ENCODE measurements around the gene ATP23. TPM values are rescaled to one million over a fixed set of nuclear protein-coding genes. Genes with fewer than 3 reads are reported as not detected.
A peak's percentile ranks its signal among the peaks of the same experiment; 100 is the strongest.

ATP23 gene
- total and polyA plus RNA-seq, 2 donors (not counting 3 experiments of a cell fraction or from before 2014, with no cell fraction given) = 5.9 to 9.0 TPM

DNA sequence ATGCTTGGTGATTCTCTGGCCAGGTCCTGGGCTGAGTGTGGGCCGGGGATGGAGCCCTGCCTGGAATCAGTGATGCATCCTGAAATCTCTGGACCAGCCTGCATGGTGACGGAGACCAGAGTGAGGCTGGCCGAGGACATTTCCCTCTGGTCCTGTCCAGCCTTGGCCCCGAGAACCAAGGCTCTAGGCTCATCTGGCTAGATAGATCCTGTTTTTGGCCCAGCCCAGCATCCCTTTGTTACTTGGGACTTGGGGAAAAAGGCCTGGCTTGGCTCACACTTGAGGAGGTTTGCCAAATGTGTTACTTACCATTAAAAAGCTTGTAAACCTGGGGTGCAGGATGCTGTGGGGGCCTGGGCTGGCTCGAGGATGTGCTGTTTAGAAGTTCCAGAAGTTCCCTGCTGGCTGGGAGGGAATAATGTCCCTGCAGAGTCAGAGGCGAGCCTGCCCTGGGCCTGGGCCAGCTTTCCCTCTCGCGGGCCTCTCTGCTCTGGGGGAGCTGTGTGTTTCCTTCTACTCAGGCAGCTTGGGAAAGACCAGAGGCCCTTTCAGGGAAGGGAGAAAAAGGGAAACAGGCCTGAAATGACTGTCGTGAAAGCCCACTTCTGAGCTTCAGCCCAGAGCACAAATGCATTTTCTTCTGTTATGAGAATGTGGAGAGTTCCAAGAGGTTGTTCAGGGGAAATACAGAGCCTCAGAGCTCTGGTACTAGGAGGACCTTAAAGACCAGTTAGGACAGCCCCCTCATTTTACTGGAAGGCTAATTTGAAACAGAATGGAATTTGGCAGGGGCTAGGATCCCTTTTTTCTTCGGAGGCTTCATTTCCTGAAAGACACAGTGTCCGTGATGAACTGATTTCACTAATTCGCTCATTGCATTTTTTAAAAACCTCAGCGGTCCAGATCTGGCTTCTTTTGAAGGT, 47.7 kb upstream of the ATP23 start:
- Histone ChIP-seq H3K27me3 (ENCODE audit: control insufficient read depth in 2 of 2, insufficient read depth in 2 of 2, low read length in 2 of 2) (no peaks in the 10 kb centered on the region), H4K20me1 (replicated peaks; ENCODE audit: control insufficient read depth, extremely low read depth, insufficient read depth, low read length) (no peaks in the 10 kb centered on the region), H3K79me2 (ENCODE audit: control insufficient read depth, insufficient read depth, low read length) (no peaks in the 10 kb centered on the region), H3K4me3 (replicated peaks in 1 of 3; ENCODE audit: insufficient read depth in 1 of 3, low read depth in 1 of 3, low read length in 3 of 3) (no peak overlapping the region), H3K36me3 (ENCODE audit: control insufficient read depth in 2 of 2, extremely low read depth in 1 of 2, insufficient read depth in 2 of 2, low read length in 2 of 2) (no peaks in the 10 kb centered on the region), H3K27ac (ENCODE audit: insufficient read depth, low read depth, low read length) (no peak overlapping the region), H3K9me3 (replicated peaks; ENCODE audit: control insufficient read depth, insufficient read depth, low read length) (no peaks in the 10 kb centered on the region), H3K4me1 (ENCODE audit: control insufficient read depth, extremely low read depth, insufficient read depth, low read length) (peaks cover 34% of the 10 kb centered on the region), H3K9ac (replicated peaks; ENCODE audit: extremely low read depth, insufficient read depth, low read length) (peak overlapping the region; percentile 11), H2AFZ (ENCODE audit: low read depth, low read length) (peak overlapping the region; percentile 86), H3K4me2 (ENCODE audit: insufficient read depth, low read length) (no peak overlapping the region), H3K9me1 (replicated peaks; ENCODE audit: control insufficient read depth, extremely low read depth, insufficient read depth, low read length) (no peaks in the 10 kb centered on the region)
- BruUV-seq (replicated peaks) = no TSS peak
- TF ChIP-seq EZH2 (IDR thresholded peaks at IDR 0.05; ENCODE audit: borderline replicate concordance, low read depth, low read length, severe bottlenecking) (no peak), FOS (IDR thresholded peaks at IDR 0.05; ENCODE audit: borderline replicate concordance, insufficient read depth, low read length) (no peak), JUN (IDR thresholded peaks at IDR 0.05; ENCODE audit: borderline replicate concordance, insufficient read depth, insufficient read length, low read depth) (no peak), GATA2 (IDR thresholded peaks at IDR 0.05; ENCODE audit: insufficient read depth, insufficient read length, low read depth, low read length) (no peak), POLR2AphosphoS5 (IDR thresholded peaks at IDR 0.05; ENCODE audit: insufficient read depth, low read depth, low read length) (no peak), MYC (IDR thresholded peaks at IDR 0.05; ENCODE audit: low read depth, low read length) (no peak), POLR2A (IDR thresholded peaks at IDR 0.05; ENCODE audit: low read depth, low read length) (no peak)
- TF ChIP-seq, protein P1, sequence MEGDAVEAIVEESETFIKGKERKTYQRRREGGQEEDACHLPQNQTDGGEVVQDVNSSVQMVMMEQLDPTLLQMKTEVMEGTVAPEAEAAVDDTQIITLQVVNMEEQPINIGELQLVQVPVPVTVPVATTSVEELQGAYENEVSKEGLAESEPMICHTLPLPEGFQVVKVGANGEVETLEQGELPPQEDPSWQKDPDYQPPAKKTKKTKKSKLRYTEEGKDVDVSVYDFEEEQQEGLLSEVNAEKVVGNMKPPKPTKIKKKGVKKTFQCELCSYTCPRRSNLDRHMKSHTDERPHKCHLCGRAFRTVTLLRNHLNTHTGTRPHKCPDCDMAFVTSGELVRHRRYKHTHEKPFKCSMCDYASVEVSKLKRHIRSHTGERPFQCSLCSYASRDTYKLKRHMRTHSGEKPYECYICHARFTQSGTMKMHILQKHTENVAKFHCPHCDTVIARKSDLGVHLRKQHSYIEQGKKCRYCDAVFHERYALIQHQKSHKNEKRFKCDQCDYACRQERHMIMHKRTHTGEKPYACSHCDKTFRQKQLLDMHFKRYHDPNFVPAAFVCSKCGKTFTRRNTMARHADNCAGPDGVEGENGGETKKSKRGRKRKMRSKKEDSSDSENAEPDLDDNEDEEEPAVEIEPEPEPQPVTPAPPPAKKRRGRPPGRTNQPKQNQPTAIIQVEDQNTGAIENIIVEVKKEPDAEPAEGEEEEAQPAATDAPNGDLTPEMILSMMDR (IDR thresholded peaks at IDR 0.05; ENCODE audit: extremely low read depth in 1 of 2, insufficient read depth in 1 of 2, low read depth in 1 of 2, low read length in 2 of 2) = no peak
- TF ChIP-seq, protein P2, sequence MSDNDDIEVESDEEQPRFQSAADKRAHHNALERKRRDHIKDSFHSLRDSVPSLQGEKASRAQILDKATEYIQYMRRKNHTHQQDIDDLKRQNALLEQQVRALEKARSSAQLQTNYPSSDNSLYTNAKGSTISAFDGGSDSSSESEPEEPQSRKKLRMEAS (IDR thresholded peaks at IDR 0.05; ENCODE audit: insufficient read depth, insufficient read length) = no peak
- intact Hi-C loops (cut with micrococcal nuclease) = loop anchor here (1.0 kb wide), 1 partner anchor 41 kb away; no protein-coding TSS in a partner anchor
- CTCF ChIA-PET = interaction anchor here (1.0 to 7.5 kb wide), 6 partner anchors 28 to 122 kb away, joined by 3 to 139 read pairs (median 5); partner anchors contain the start of genes CTDSP2, EEF1AKMT3, METTL1 and TSFM
- FAIRE-seq (peak; percentile 78), DNase-seq (ENCODE audit: low read depth, low spot score) (peak; percentile 92)
- POLR2A ChIA-PET = interaction anchor here (0.8 to 1.1 kb wide), 2 partner anchors 47 to 48 kb away, joined by 3 read pairs; partner anchors contain the start of gene CTDSP2
- dilution Hi-C loops (cut with MboI; ENCODE audit: extremely low pct_ligation_motif_present, low sequenced_read_pairs) = no loop called here

All from endothelial cell of umbilical vein (primary cell).